HepG2 (cell line): ENCODE measurements around the gene CDK14. TPM values are rescaled to one million over a fixed set of nuclear protein-coding genes. Genes with fewer than 3 reads are reported as not detected.

Experiments
- ATAC-seq: fragments of 200-7000 bp; cut with Tn5 transposase; 3 replicates; pipeline ENCODE4 v1.9.1; 2020; ENCODE audit warnings: mild to moderate bottlenecking, moderate library complexity
- BruUV-seq: library from RNA; stranded (reverse); fragments of 400-500 nt; replicated peaks from 2 replicates; lab custom pipeline; 2021; lab: Mats Ljungman, UMichigan
- CTCF ChIA-PET: fragments of 300-600 bp; formaldehyde crosslinking; extraction: SDS; loops from one replicate; lab custom pipeline; 2021; ENCODE audit warnings: low total read pairs, inconsistent platforms, low intra/inter-chr PET ratio; lab: Yijun Ruan, JAX
- POLR2A ChIA-PET: fragments of 350-600 bp; sonication (Branson Sonifier 250); formaldehyde crosslinking; loops from one replicate; lab custom pipeline; 2020; ENCODE audit warnings: antibody characterized with exemption, inconsistent platforms; lab: Yijun Ruan, JAX
- DNase-seq: peaks from one replicate; pipeline ENCODE4 v3.0.0-alpha.2; 2015; ENCODE audit warnings: low spot score
- FAIRE-seq: peaks from 3 replicates; lab custom pipeline; 2011; peaks lifted over from hg19 to GRCh38; lab: Jason Lieb, UNC
- H2AFZ ChIP-seq: one replicate; pipeline ENCODE4 v1.6.1; 2011; ENCODE audit warnings: low read length, inconsistent platforms
- H3K27ac ChIP-seq: fragments of 300-600 bp; 3 replicates; pipeline ENCODE4 v1.8.0; 2011; ENCODE audit warnings: mixed run types, mild to moderate bottlenecking, mixed read lengths, low read length, inconsistent platforms; ENCODE audit not compliant: insufficient read depth; ENCODE audit errors: extremely low read length
- H3K27me3 ChIP-seq, 2 experiments: fragments of 200-600 bp in 1 of 2; 2 replicates in 1 of 2; 3 replicates in 1 of 2; pipeline versions ENCODE4 v1.6.0 to v1.8.0; 2011; ENCODE audit warnings: low read length in 2 of 2, mild to moderate bottlenecking in 2 of 2, moderate library complexity in 2 of 2, inconsistent platforms in 1 of 2; ENCODE audit not compliant: insufficient read depth in 2 of 2, control insufficient read depth in 1 of 2
- H3K36me3 ChIP-seq, 2 experiments: fragments of 200-600 bp in 1 of 2; replicated peaks in 1 of 2; 2 replicates in 1 of 2; 3 replicates in 1 of 2; pipeline versions ENCODE4 v1.5.1 to v1.8.0; 2011; ENCODE audit warnings: low read length in 2 of 2, inconsistent platforms in 1 of 2; ENCODE audit not compliant: insufficient read depth in 2 of 2, control insufficient read depth in 1 of 2
- H3K4me1 ChIP-seq: 2 replicates; pipeline ENCODE4 v1.5.1; 2012; ENCODE audit warnings: low read length, inconsistent platforms; ENCODE audit not compliant: insufficient read depth
- H3K4me2 ChIP-seq: 2 replicates; pipeline ENCODE4 v1.6.0; 2011; ENCODE audit warnings: low read depth, low read length, inconsistent platforms
- H3K4me3 ChIP-seq, 3 experiments: fragments of 200-600 bp in 1 of 3; sonication (generic), shearing (Covaris generic) in 1 of 3; replicated peaks in 1 of 3; 2 replicates each; pipeline ENCODE4 v1.5.1; 2011 to 2016; ENCODE audit warnings: low read length in 3 of 3, inconsistent platforms in 2 of 3, low read depth in 2 of 3, mild to moderate bottlenecking in 2 of 3, control low read depth in 1 of 3, mixed read lengths in 1 of 3; ENCODE audit not compliant: insufficient read depth in 1 of 3
- H3K79me2 ChIP-seq: one replicate; pipeline ENCODE4 v1.6.1; 2011; ENCODE audit warnings: low read length, inconsistent platforms; ENCODE audit not compliant: insufficient read depth
- H3K9ac ChIP-seq: 2 replicates; pipeline ENCODE4 v1.6.0; 2011; ENCODE audit warnings: mild to moderate bottlenecking, low read depth, low read length, inconsistent platforms; ENCODE audit not compliant: insufficient read depth
- H3K9me3 ChIP-seq: 2 replicates; pipeline ENCODE4 v1.5.1; 2012; ENCODE audit warnings: mild to moderate bottlenecking, low read length
- H4K20me1 ChIP-seq: 2 replicates; pipeline ENCODE4 v1.6.0; 2011; ENCODE audit warnings: inconsistent platforms, mild to moderate bottlenecking, low read length, moderate library complexity; ENCODE audit not compliant: insufficient read depth
- CCAR2 ChIP-seq: fragments of 200-400 bp; formaldehyde crosslinking; optimal IDR thresholded peaks from 2 replicates; pipeline ENCODE3; 2018; ENCODE audit warnings: low read depth, mild to moderate bottlenecking, low read length, moderate library complexity
- FOXK1 ChIP-seq: sonication (generic); formaldehyde crosslinking; IDR thresholded peaks from 2 replicates; pipeline ENCODE4 v1.4.0; 2020; ENCODE audit warnings: low read depth, missing genetic modification reagents, borderline replicate concordance
- HCFC1 ChIP-seq: fragments of 150-350 bp; IDR thresholded peaks from 2 replicates; pipeline ENCODE4 v1.6.1; 2014; ENCODE audit warnings: low read depth, low read length
- MAF1 ChIP-seq: sonication (generic); formaldehyde crosslinking; IDR thresholded peaks from 2 replicates; pipeline ENCODE4 v1.5.0; 2020; ENCODE audit warnings: missing genetic modification reagents, borderline replicate concordance
- MAZ ChIP-seq, 2 experiments: sonication (generic) in 1 of 2; formaldehyde crosslinking in 1 of 2; IDR thresholded peaks; 2 replicates each; pipeline versions ENCODE4 v1.5.0 to v1.6.1; 2012 to 2020; ENCODE audit warnings: low read depth in 2 of 2, mild to moderate bottlenecking in 2 of 2, borderline replicate concordance in 1 of 2, improper control_type of control experiment in 1 of 2, low read length in 1 of 2, missing genetic modification reagents in 1 of 2, moderate library complexity in 1 of 2
- MXI1 ChIP-seq: IDR thresholded peaks from 3 replicates; pipeline ENCODE4 v1.6.1; 2012; ENCODE audit warnings: low read depth, low read length, inconsistent platforms, borderline replicate concordance
- MYPOP ChIP-seq: sonication (generic); formaldehyde crosslinking; IDR thresholded peaks from 2 replicates; pipeline ENCODE4 v1.8.1; 2023; ENCODE audit warnings: mild to moderate bottlenecking, moderate library complexity, missing genetic modification reagents
- SIN3A ChIP-seq: IDR thresholded peaks from 2 replicates; pipeline ENCODE4 v1.6.1; 2011; ENCODE audit warnings: low read depth, mild to moderate bottlenecking, control low read depth, low read length, borderline replicate concordance
- ZBTB39 ChIP-seq: sonication (generic); formaldehyde crosslinking; IDR thresholded peaks from 2 replicates; pipeline ENCODE4 v1.5.0; 2020; ENCODE audit warnings: missing genetic modification reagents
- ZFYVE20 ChIP-seq: sonication (generic); formaldehyde crosslinking; IDR thresholded peaks from 2 replicates; pipeline ENCODE4 v1.8.0; 2023; ENCODE audit warnings: low read depth, mild to moderate bottlenecking, moderate library complexity, missing genetic modification reagents, borderline replicate concordance
- ZNF224 ChIP-seq: sonication (generic); formaldehyde crosslinking; IDR thresholded peaks from 2 replicates; pipeline ENCODE4 v1.5.0; 2020; ENCODE audit warnings: mild to moderate bottlenecking, missing genetic modification reagents
- ZNF430 ChIP-seq: sonication (generic); formaldehyde crosslinking; IDR thresholded peaks from 2 replicates; pipeline ENCODE4 v1.9.0; 2021; ENCODE audit warnings: mild to moderate bottlenecking, missing genetic modification reagents
- ZNF619 ChIP-seq: sonication (generic); formaldehyde crosslinking; IDR thresholded peaks from 2 replicates; pipeline ENCODE4 v1.4.0; 2020; ENCODE audit warnings: mild to moderate bottlenecking, missing genetic modification reagents
- ZNF839 ChIP-seq: sonication (generic); formaldehyde crosslinking; IDR thresholded peaks from 2 replicates; pipeline ENCODE4 v1.4.0; 2020; ENCODE audit warnings: missing genetic modification reagents, mild to moderate bottlenecking, borderline replicate concordance
- WGBS: methylation state at CpG from one replicate; pipeline ENCODE4 v1.1.6; 2017; ENCODE audit warnings: low lambda C conversion rate; 5-methylcytosine and 5-hydroxymethylcytosine counted together
- in situ Hi-C: cut with HindIII; loops from 2 replicates; pipeline ENCODE4 v1.10.0; 2017; ENCODE audit warnings: low pct_unique_long_range_greater_than_20kb; ENCODE audit not compliant: extremely low pct_ligation_motif_present
- intact Hi-C: fragments of 100-400 bp; cut with micrococcal nuclease; formaldehyde crosslinking; loops from one replicate; pipeline ENCODE4 v1.10.0; 2022; ENCODE audit not compliant: unreplicated experiment
- polyA plus RNA-seq, 8 experiments: library from polyadenylated mRNA; depleted of rRNA in 3 of 8; stranded (reverse) in 7 of 8; unstranded in 1 of 8; fragments of >200 nt; fragmentation: Illumina TruSeq in 4 of 8; extraction: Trizol in 4 of 8; gene quantifications; 2 replicates each; pipeline versions ENCODE4 v1.2.1 to v1.2.3, GENCODE V29; 2011 to 2016; ENCODE audit warnings: low read depth in 4 of 8, missing spikeins in 1 of 8, mixed read lengths in 1 of 8; ENCODE audit not compliant: insufficient read depth in 1 of 8
- total RNA-seq, 5 experiments: library from RNA; depleted of rRNA; stranded (reverse); fragments of >200 nt; fragmentation: Illumina TruSeq; extraction: Trizol; gene quantifications; 2 replicates each; pipeline ENCODE4 v1.2.3, GENCODE V29; 2016; ENCODE audit warnings: low read depth in 1 of 5
- TF ChIP-seq, protein P1 (sequence below): sonication (generic); formaldehyde crosslinking; IDR thresholded peaks from 2 replicates; pipeline ENCODE4 v1.5.1; 2020; ENCODE audit warnings: mild to moderate bottlenecking, missing genetic modification reagents
- TF ChIP-seq, protein P2 (sequence below): sonication (generic); formaldehyde crosslinking; IDR thresholded peaks from 2 replicates; pipeline ENCODE4 v1.8.1; 2023; ENCODE audit warnings: missing genetic modification reagents, inconsistent platforms, borderline replicate concordance

Gene CDK14
- total and polyA plus RNA-seq, 2 of the 13 experiments (the other 11 are each of a cell fraction or from before 2014, with no cell fraction given): 0.26 to 0.71 TPM

DNA sequence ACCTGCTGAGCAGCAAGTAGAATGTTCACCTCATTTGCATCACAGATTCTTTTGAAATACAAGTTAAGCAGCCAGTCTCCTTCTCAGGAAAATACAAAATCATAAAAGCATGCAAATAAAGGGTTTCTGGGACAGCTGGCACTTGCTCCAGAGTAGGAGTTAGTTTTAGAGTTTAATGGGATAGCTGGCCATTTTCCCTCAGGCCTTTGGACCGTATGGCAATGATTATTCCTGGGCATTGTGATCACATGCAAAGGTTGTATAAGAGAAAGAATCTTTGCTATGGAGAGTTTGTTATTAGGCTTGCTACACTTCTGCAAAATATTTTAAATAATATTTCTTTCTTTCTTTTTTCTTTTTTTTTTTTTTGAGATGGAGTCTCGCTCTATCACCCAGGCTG, 240.8 kb downstream of the CDK14 start:
- ChIA-PET POLR2A (no interaction called here), CTCF (no interaction called here)
- ATAC-seq (no peak), FAIRE-seq (no peak), DNase-seq (no peak)
- BruUV-seq: no TSS peak
- Histone ChIP-seq H3K4me3 (no peak overlapping the region), H3K4me2 (no peak overlapping the region), H3K79me2 (no peaks in the 10 kb centered on the region), H3K9me3 (peaks cover 7% of the 10 kb centered on the region; the same call in 1 of the 2 replicates), H3K27ac (no peak overlapping the region), H2AFZ (no peak overlapping the region), H3K36me3 (no peaks in the 10 kb centered on the region), H4K20me1 (no peaks in the 10 kb centered on the region), H3K4me1 (no peaks in the 10 kb centered on the region), H3K9ac (no peak overlapping the region), H3K27me3 (no peaks in the 10 kb centered on the region)
- in situ Hi-C loops: no loop called here
- WGBS: 23% methylated on average over 2 of the region's 2 CpGs
- intact Hi-C loops: no loop called here
- TF ChIP-seq SIN3A (no peak), ZFYVE20 (CRISPR knock-in tag) (no peak), ZNF839 (CRISPR knock-in tag) (no peak), HCFC1 (no peak), MYPOP (CRISPR knock-in tag) (no peak), ZNF619 (CRISPR knock-in tag) (no peak), FOXK1 (CRISPR knock-in tag) (no peak), ZNF430 (no peak), ZBTB39 (CRISPR knock-in tag) (no peak), MAZ (IDR thresholded peaks at IDR 0.05; ENCODE audit: borderline replicate concordance, low read depth, low read length) (no peak), MAZ (CRISPR knock-in tag; IDR thresholded peaks at IDR 0.05; ENCODE audit: low read depth) (no peak), MXI1 (no peak), MAF1 (CRISPR knock-in tag) (no peak), ZNF224 (CRISPR knock-in tag) (no peak), CCAR2 (no peak)
- TF ChIP-seq, protein P1, sequence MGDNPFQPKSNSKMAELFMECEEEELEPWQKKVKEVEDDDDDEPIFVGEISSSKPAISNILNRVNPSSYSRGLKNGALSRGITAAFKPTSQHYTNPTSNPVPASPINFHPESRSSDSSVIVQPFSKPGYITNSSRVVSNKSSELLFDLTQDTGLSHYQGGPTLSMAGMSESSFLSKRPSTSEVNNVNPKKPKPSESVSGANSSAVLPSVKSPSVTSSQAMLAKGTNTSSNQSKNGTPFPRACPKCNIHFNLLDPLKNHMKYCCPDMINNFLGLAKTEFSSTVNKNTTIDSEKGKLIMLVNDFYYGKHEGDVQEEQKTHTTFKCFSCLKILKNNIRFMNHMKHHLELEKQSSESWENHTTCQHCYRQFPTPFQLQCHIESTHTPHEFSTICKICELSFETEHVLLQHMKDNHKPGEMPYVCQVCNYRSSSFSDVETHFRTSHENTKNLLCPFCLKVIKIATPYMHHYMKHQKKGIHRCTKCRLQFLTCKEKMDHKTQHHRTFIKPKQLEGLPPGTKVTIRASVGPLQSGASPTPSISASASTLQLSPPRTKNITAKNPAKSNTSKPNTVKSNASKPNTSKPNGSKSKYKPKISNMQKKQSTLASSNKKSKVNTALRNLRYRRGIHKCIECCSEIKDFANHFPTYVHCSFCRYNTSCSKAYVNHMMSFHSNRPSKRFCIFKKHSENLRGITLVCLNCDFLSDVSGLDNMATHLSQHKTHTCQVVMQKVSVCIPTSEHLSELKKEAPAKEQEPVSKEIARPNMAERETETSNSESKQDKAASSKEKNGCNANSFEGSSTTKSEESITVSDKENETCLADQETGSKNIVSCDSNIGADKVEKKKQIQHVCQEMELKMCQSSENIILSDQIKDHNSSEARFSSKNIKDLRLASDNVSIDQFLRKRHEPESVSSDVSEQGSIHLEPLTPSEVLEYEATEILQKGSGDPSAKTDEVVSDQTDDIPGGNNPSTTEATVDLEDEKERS (CRISPR knock-in tag): no peak
- TF ChIP-seq, protein P2, sequence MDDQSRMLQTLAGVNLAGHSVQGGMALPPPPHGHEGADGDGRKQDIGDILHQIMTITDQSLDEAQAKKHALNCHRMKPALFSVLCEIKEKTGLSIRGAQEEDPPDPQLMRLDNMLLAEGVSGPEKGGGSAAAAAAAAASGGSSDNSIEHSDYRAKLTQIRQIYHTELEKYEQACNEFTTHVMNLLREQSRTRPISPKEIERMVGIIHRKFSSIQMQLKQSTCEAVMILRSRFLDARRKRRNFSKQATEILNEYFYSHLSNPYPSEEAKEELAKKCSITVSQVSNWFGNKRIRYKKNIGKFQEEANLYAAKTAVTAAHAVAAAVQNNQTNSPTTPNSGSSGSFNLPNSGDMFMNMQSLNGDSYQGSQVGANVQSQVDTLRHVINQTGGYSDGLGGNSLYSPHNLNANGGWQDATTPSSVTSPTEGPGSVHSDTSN (CRISPR knock-in tag): no peak
